K562 (cell line): Measurements from ENCODE around the gene OLFML2A. TPM values are rescaled to one million over a fixed set of nuclear protein-coding genes. Genes with fewer than 3 reads are reported as not detected.

Source experiments
- CBFB ChIP-seq: sonication (generic); formaldehyde crosslinking; IDR thresholded peaks from 2 replicates; pipeline ENCODE4 v1.4.0; 2020; ENCODE audit warnings: mild to moderate bottlenecking, missing genetic modification reagents
- HLTF ChIP-seq: fragments of 450-650 bp; IDR thresholded peaks from 2 replicates; pipeline ENCODE4 v1.6.1; 2016
- LARP7 ChIP-seq: fragments of 450-650 bp; IDR thresholded peaks from 2 replicates; pipeline ENCODE4 v1.6.1; 2016
- MEF2D ChIP-seq: conservative IDR thresholded peaks from 2 replicates; pipeline ENCODE4 v1.6.1; 2016; ENCODE audit warnings: low read depth, missing genetic modification characterization, missing compliant biosample characterization
- MTA1 ChIP-seq: fragments of 450-650 bp; IDR thresholded peaks from 2 replicates; pipeline ENCODE4 v1.6.1; 2017; ENCODE audit warnings: borderline replicate concordance
- RAD51 ChIP-seq: fragments of 450-650 bp; IDR thresholded peaks from 2 replicates; pipeline ENCODE4 v1.7.1; 2016; ENCODE audit warnings: low read depth, mild to moderate bottlenecking, borderline replicate concordance
- SPI1 ChIP-seq: IDR thresholded peaks from 2 replicates; pipeline ENCODE4 v1.6.1; 2011; ENCODE audit warnings: low read depth, low read length, control low read depth, borderline replicate concordance
- STAT5A ChIP-seq: IDR thresholded peaks from 2 replicates; pipeline ENCODE4 v1.6.1; 2012; ENCODE audit warnings: low read length, inconsistent platforms, borderline replicate concordance
- YY1 ChIP-seq, 3 experiments: IDR thresholded peaks; 2 replicates each; pipeline ENCODE4 v1.6.1; 2011; ENCODE audit warnings: low read length in 2 of 3, mild to moderate bottlenecking in 2 of 3, moderate library complexity in 2 of 3, borderline replicate concordance in 1 of 3, control low read depth in 1 of 3, low read depth in 1 of 3; ENCODE audit not compliant: insufficient read depth in 3 of 3, insufficient replicate concordance in 2 of 3, control insufficient read depth in 1 of 3, insufficient read length in 1 of 3; ENCODE audit errors: extremely low read depth in 1 of 3
- ZKSCAN1 ChIP-seq: fragments of 150-350 bp; IDR thresholded peaks from 2 replicates; pipeline ENCODE4 v1.6.1; 2016; ENCODE audit warnings: low read depth, low read length
- ZNF121 ChIP-seq: sonication (generic); formaldehyde crosslinking; conservative IDR thresholded peaks from 2 replicates; pipeline ENCODE4 v1.8.0; 2022; ENCODE audit warnings: missing genetic modification reagents
- ZNF324 ChIP-seq: fragments of 250-450 bp; sonication (Bioruptor Pico); IDR thresholded peaks from 2 replicates; pipeline ENCODE4 v1.4.0; 2020; ENCODE audit warnings: mild to moderate bottlenecking
- ZNF764 ChIP-seq: fragments of 250-450 bp; sonication (Bioruptor Pico); IDR thresholded peaks from 2 replicates; pipeline ENCODE4 v1.4.0; 2020; ENCODE audit warnings: low read depth, mild to moderate bottlenecking, moderate library complexity
- polyA plus RNA-seq, 8 experiments: library from polyadenylated mRNA; depleted of rRNA in 4 of 8; stranded (reverse) in 5 of 8; unstranded in 3 of 8; fragments of >200 nt; fragmentation: Nextera tagmentation in 2 of 8; fragmentation: Illumina TruSeq in 1 of 8; extraction: Ambion mirVana in 2 of 8; extraction: Trizol in 1 of 8; gene quantifications; 2 replicates each; pipeline versions ENCODE4 v1.2.1 to v1.2.3, GENCODE V29; 2011 to 2014; ENCODE audit warnings: inconsistent platforms in 1 of 8, missing spikeins in 1 of 8
- total RNA-seq, 7 experiments: library from RNA; depleted of rRNA in 6 of 7; stranded (reverse); fragments of >200 nt in 6 of 7; fragmentation: Illumina TruSeq in 2 of 7; extraction: Trizol in 2 of 7; gene quantifications; 2 replicates each; pipeline versions ENCODE4 v1.2.1 to v1.2.3, GENCODE V29; 2011 to 2021; ENCODE audit warnings: low replicate concordance in 1 of 7
- TF ChIP-seq, protein P1 (sequence below): fragments of 250-450 bp; sonication (Bioruptor Pico); IDR thresholded peaks from 2 replicates; pipeline ENCODE4 v1.5.0; 2020; ENCODE audit warnings: mild to moderate bottlenecking, borderline replicate concordance
- TF ChIP-seq, protein P2 (sequence below): fragments of 450-650 bp; formaldehyde crosslinking; IDR thresholded peaks from 2 replicates; pipeline ENCODE4 v1.4.0; 2022; ENCODE audit warnings: mild to moderate bottlenecking, moderate library complexity
- TF ChIP-seq, protein P3 (sequence below): fragments of 450-650 bp; IDR thresholded peaks from 2 replicates; pipeline ENCODE4 v1.6.1; 2016; ENCODE audit warnings: antibody characterized with exemption
- TF ChIP-seq, protein P4 (sequence below): fragments of 250-450 bp; sonication (Bioruptor Pico); IDR thresholded peaks from 2 replicates; pipeline ENCODE4 v1.4.0; 2020; ENCODE audit warnings: mild to moderate bottlenecking, moderate library complexity
- TF ChIP-seq, protein P5 (sequence below): sonication (generic); formaldehyde crosslinking; IDR thresholded peaks from 2 replicates; pipeline ENCODE4 v1.8.0; 2022; ENCODE audit warnings: mild to moderate bottlenecking, missing genetic modification reagents

OLFML2A gene
- total and polyA plus RNA-seq, 9 of the 15 experiments (the other 6 are each of a cell fraction or from before 2014, with no cell fraction given): 0.16 TPM; not detected in 8

DNA sequence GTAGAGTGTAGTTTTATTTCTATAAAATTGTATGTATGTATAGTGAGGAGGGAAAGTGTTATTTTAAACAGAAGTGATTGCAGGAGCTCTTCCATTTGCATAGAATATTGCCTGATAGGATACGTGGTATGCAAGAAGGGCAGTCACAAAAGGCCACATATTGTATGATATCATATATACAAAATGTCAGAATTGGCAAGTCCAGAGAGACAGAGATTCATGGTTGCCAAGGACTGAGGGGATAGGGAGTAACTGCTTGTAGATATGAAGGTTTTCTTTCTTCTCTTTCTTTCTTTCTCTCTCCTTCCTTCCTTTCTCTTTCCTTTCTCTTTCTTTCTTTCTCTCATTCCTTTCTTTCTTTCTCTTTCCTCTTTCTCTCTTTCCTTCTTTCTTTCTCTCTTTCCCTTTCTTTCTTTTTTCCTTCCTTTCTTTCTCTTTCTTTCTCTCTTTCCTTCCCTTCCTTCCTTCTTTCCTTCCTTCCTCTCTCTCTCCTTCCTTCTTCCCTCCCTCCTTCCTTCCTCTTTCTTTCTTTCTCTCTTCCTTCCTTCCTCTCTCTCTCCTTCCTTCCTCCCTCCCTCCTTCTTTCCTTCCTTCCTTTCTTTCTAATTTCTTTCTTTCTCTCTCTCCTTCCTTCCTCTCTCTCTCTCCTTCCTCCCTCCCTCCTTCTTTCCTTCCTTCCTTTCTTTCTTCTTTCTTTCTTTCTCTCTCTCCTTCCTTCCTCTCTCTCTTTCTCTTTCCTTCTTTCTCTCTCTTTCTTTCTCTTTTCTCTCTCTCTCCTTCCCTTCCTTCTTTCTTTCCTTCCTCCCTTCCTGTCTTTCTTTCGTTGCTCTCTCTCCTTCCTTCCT is 51.8 kb downstream of the OLFML2A start (continued):
- TF ChIP-seq YY1 (IDR thresholded peaks at IDR 0.05; ENCODE audit: borderline replicate concordance in 1 of 3, control insufficient read depth in 1 of 3, extremely low read depth in 1 of 3, insufficient read depth in 3 of 3, insufficient read length in 1 of 3, insufficient replicate concordance in 2 of 3, low read depth in 1 of 3, low read length in 2 of 3): no peak
- no peak for TF ChIP-seq MEF2D (tag)
- TF ChIP-seq, protein P1, sequence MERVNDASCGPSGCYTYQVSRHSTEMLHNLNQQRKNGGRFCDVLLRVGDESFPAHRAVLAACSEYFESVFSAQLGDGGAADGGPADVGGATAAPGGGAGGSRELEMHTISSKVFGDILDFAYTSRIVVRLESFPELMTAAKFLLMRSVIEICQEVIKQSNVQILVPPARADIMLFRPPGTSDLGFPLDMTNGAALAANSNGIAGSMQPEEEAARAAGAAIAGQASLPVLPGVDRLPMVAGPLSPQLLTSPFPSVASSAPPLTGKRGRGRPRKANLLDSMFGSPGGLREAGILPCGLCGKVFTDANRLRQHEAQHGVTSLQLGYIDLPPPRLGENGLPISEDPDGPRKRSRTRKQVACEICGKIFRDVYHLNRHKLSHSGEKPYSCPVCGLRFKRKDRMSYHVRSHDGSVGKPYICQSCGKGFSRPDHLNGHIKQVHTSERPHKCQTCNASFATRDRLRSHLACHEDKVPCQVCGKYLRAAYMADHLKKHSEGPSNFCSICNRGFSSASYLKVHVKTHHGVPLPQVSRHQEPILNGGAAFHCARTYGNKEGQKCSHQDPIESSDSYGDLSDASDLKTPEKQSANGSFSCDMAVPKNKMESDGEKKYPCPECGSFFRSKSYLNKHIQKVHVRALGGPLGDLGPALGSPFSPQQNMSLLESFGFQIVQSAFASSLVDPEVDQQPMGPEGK (CRISPR knock-in tag): no peak
- TF ChIP-seq, protein P2, sequence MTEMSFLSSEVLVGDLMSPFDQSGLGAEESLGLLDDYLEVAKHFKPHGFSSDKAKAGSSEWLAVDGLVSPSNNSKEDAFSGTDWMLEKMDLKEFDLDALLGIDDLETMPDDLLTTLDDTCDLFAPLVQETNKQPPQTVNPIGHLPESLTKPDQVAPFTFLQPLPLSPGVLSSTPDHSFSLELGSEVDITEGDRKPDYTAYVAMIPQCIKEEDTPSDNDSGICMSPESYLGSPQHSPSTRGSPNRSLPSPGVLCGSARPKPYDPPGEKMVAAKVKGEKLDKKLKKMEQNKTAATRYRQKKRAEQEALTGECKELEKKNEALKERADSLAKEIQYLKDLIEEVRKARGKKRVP (CRISPR knock-in tag): no peak
- no peak for TF ChIP-seq SPI1
- no peak for TF ChIP-seq ZNF324 (CRISPR knock-in tag)
- no peak for TF ChIP-seq STAT5A
- TF ChIP-seq, protein P3, sequence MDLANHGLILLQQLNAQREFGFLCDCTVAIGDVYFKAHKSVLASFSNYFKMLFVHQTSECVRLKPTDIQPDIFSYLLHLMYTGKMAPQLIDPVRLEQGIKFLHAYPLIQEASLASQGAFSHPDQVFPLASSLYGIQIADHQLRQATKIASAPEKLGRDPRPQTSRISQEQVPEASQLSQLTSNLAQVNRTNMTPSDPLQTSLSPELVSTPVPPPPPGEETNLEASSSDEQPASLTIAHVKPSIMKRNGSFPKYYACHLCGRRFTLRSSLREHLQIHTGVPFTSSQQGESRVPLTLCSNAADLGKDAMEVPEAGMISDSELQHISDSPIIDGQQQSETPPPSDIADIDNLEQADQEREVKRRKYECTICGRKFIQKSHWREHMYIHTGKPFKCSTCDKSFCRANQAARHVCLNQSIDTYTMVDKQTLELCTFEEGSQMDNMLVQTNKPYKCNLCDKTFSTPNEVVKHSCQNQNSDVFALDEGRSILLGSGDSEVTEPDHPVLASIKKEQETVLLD: peak; percentile 75; the same call in 1 of the 2 replicates
- TF ChIP-seq LARP7: 0 out of 2 replicates have a peak, but pooled peaks have one; percentile 16
- TF ChIP-seq CBFB (CRISPR knock-in tag): no peak
- no peak for TF ChIP-seq ZKSCAN1
- TF ChIP-seq MTA1: peak; percentile 88
- TF ChIP-seq, protein P4, sequence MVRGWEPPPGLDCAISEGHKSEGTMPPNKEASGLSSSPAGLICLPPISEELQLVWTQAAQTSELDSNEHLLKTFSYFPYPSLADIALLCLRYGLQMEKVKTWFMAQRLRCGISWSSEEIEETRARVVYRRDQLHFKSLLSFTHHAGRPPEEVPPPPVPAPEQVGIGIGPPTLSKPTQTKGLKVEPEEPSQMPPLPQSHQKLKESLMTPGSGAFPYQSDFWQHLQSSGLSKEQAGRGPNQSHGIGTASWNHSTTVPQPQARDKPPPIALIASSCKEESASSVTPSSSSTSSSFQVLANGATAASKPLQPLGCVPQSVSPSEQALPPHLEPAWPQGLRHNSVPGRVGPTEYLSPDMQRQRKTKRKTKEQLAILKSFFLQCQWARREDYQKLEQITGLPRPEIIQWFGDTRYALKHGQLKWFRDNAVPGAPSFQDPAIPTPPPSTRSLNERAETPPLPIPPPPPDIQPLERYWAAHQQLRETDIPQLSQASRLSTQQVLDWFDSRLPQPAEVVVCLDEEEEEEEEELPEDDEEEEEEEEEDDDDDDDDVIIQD (CRISPR knock-in tag): no peak
- no peak for TF ChIP-seq ZNF121
- TF ChIP-seq, protein P5, sequence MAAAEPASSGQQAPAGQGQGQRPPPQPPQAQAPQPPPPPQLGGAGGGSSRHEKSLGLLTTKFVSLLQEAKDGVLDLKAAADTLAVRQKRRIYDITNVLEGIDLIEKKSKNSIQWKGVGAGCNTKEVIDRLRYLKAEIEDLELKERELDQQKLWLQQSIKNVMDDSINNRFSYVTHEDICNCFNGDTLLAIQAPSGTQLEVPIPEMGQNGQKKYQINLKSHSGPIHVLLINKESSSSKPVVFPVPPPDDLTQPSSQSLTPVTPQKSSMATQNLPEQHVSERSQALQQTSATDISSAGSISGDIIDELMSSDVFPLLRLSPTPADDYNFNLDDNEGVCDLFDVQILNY (CRISPR knock-in tag): no peak
- no peak for TF ChIP-seq RAD51
- TF ChIP-seq HLTF: peak; percentile 11; the same call in 1 of the 2 replicates
- no peak for TF ChIP-seq ZNF764 (CRISPR knock-in tag)
